NCI-H524 (cell line): ENCODE data around the gene GPAM.
"Not testable (repeated sequence)": the region's sequence is repeated elsewhere in the genome, so short reads cannot be mapped to it uniquely, and the experiment has no call there.

Experiments
- DNase-seq, 2 experiments: peaks; one replicate each; lab custom pipeline; 2025; lab: John Stamatoyannopoulos, UW

The GPAM gene

DNA sequence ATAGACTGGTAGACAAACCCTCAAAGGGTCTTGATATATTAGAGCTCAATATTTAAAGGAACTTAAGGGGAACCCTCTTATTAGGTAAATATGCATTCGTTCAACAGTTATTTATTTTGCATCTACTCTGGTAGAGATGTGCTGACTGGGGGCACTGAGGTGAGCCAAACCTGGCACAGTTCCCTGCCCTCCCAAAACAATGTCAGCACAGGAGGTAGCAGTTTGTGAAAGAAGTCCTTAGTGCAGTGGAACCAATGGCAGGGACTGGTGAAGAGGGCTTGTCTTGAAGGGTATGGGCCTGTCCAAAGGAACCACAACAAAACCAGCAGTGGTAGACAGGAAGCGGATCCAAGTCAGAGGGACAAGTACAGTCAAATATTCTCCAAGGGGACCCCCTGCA, 32.6 kb upstream of the GPAM start:
- DNase-seq: no peak

DNA sequence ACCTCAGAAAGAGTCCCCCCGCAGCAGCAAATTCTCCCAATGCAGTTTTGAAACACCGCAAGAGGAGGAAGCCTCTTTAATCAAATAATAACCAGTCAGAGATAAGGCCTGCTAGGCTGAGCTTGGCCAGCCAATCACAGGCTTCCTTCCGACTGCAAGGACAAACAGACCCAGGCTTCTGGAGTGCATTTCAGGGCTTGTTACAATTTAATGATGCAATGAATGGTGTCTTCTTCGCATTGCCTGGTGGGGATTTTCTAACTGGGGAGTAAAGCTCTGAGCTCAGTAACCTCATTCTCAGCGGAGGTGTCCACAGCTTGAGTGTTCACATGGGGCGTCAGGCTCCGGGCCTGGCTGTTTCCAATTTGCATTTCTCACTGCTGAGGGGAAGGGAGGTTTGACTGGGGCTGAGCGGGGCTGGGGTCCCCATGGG, 31.8 kb upstream of the GPAM start:
- DNase-seq: no peak

DNA sequence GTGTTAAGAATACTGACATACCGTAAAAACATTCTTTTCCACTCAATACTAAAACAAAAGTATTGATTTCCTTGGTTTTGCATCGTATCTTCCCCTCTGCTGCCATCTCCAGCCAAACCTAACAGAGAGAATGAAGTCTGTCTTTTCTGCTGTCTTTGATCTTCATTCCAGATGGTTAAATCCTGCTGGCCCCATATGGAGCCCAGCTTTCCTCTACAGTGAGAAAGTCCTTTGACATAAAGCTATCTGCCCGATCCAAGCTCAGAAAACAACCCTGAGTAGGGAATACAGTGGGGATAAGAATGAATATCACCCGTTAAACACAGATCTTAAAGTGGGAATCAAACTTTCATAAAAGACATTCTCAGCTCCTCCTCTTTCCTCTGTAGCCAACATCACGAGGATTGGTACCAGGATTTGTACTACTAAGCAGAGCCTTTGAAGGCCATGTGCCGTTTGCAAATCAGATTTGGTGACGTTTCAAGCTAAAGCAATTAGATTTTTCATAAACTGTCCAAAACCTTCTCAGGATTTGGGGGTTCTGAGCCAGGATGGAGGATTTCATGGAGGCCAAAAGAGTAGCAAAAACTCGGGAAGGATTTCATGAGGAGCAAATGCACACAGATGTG, 30.8 kb upstream of the GPAM start:
- DNase-seq: no peak

DNA sequence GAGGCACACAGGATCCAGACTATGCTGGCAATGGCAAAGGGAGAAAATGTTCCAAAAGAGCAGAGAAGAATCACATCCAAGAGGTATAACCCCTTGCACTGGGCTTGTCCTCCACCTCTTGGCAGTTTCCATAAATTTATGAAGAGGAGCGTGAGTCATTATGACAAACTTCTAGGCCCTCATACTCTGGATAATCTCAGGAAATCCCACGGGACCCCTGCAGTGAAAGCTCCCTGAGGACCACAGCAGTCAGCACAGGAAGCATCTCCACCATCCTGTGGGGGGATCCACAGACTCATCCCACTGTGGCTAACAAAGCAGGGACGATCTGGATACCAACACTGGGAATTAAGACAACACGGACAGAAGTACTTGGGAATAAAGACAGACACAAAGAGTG, 30.3 kb upstream of the GPAM start:
- DNase-seq: no peak

DNA sequence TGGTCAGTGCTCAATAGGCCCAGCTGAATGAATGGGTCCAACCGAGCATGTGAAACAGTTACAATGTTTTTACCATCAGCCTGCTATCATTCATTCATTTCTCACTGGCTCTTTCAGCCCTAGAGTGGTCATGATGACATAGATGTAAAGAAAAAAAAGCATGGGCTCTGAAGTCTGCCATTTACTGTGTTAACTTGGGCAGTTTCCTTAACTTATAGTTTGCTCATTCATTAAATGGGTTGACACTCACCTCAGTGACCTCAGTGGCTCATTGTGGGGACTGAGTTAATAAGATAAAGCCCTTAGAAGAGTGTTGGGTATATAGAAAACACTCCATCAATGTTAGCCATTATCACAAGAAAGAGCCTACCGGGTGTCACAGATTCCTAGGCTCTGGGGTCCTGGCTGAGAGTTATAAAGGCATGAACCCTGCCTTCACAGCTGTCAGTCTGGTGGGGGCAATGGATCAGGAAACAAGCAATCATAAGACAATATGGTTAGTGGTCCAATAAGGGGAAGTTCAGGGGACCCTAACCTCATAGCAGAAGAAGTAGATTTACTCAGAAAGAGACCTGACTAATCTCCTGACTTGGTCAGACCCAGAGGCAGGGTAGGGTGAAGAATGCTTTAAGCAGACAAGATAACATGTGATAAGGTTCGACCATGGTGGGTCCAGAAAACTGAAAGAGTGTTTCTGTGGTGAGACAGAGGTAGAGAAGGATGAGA, 29.7 kb upstream of the GPAM start:
- DNase-seq: no peak

DNA sequence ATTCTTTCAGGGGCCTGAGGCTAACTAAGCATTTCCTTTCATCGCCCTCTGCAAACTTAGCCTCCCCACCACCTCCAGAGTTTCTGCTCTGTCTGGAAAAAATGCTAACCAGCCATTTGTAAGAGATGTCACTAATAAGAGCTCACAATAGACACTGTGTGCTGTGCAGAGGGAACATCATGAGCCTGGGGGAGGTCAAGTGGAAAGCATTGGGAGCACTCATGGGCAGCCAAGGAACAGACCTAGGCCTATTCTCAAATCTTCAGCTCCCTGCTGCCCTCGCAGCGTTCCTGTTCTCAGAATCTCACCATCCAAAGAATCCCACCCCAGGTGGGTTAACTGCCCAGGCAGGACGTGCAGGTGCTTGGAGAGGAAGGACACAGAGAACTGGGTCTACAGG, 27.1 kb upstream of the GPAM start:
- no peak for DNase-seq

DNA sequence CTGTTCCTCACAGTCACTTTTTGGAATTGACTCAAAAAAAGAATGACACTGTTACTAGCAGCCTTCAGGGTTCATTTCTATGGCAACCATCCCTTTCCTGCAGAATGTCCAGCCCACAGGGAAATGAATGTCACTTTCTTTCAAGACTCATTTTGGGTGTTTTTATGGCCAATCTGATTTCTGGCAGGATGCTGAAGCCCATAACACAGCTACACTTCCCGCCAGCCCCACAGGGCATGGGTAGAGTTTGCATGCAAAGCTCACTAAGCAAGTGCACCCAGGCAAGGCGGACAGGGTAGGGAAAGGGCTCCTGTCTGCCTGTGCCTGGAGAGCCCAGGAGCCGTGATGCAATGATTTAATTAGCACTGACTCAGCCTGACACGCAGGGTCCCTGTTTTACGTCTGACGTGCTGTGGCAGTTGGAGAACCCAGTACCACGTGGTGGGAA, 26.1 kb upstream of the GPAM start:
- DNase-seq: no peak

DNA sequence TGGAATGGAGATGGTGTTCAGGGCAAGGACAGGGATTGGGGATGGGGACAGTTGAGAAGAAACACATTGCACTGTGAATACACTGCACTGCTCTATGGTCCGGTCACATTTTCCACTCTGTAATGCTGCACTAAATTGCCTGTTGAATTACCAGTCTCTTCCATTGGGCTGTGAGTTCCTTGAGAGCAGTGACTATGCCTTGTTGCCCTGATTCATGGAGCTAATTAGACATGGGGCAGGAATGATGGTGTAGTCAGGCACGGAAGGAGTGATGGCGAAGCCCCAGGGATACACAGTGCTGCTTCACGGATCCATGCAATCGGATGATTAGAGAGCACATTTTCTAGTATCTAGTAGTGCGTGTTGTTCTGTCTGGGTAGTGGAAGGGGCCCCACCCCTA, 25.4 kb upstream of the GPAM start:
- no peak for DNase-seq

DNA sequence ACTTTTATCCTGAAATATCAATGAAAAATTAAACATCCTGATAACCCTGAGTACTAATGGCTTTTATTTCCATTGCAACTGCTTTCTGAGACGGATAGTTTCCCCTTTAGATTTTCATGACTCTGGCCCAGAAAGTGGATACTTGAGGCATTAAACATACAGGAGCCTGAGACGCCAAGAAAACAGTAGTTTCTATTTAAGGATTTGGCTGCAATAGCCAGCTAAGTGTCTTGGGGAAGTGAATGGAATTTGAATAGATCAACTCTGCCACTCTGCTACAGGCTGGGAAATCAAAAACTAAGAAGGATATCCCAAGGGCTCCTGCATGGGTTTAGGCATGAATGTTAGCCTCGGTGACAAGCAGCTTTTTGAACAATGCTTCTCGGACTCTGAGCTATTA, 24.7 kb upstream of the GPAM start:
- no peak for DNase-seq

DNA sequence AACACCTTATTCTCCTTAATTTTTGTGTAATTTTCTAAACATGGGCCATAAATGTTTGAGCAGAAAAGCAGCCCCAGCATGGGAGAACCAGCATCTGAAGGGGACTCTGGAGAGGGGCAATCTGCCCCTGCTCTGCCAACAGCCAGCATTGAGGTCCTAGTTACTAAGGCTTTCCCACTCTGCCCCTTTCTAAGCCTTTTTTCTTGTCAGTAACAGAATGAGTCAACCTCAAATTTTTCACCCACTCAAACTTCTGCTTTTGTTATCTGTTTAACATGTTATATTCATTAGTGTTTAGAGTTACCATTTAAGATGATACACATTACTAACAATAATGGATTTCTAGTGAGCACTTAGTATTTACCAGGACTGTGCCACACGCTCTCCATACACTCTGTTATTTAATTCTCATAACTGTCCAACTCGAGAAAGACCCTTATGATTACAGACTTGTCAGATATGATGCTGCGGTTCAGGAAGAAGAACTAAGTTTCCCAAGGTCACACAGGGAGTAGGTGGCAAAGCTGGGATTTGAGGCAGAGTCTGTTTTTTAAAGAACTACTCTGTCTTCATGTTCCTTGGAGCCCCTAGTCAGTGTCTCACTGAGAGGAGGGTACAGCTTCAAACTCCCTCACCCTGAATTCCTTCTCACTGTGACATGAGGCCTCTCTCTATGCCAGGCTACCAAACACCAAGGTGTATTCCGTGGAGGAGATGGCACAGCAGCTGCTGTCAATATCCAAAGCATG, 19.9 kb upstream of the GPAM start:
- DNase-seq: no peak

DNA sequence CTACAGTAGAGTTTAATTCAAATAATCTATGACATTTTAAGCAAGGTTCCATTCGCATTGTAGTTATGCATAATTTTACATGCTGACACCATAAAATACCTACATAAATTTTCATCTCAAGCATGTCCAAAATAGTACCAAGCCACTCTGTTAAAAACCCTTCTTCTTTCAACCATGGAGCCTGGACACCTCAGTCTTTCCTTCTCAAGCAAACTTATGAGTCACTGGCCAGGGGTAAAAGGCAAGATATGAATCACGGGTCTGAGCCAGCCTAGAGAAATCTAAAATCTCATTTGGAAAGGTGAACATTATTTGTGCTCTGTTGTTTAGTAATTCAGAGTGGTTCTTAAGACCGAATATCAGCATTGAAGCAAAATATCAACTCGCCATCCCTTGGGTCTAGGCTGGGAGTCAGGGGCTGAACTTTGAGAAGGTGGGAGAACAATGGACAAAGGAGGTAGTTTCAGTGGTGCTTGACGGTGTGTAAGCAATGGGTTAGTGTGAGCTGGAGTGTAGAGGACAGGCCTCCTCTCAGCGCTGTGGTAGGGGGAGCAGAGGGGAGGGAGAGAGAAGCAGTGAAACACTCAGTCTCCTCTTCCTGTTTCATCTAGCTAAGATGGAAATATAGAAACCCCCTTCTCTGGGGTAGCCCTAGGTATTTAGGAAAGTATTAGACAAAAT, 19.1 kb upstream of the GPAM start:
- DNase-seq: no peak

DNA sequence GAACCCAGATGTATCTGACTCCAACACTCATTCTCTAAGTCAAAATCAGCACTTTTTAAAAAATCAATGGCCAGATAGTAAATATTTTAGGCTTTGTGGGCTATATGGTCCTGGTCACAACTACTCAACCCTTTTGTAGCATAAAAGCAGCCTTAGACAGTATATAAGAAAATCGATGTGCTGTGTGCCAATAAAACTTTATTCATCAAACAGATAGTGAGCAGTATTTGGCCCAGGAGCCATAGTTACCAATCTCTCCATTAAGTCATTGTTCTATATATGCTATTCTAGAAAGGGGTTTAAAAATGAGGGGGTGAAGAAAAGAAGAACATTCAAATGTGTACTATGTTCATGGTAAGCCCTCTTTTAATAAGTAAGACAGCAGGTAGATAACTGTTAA, 18.5 kb upstream of the GPAM start:
- DNase-seq: no peak

DNA sequence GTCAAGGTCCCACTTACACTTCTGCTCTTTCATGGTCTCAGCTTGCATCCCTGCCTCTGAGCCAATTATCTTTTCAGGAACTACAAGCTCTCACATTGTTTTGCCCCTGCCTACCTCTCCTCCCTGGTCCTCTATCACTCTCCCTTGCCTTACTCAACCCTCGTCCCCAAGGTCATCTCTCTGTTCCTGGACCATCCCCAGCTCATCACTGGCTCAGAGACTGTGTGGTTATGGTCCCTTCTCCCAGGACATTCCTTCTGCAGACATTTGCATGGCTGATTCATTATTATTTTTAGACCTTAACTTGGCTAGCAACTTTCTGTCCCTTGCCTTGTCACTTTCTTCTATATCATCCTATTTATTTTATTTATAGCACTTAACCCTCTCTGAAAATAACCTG, 17.8 kb upstream of the GPAM start:
- DNase-seq: no peak

DNA sequence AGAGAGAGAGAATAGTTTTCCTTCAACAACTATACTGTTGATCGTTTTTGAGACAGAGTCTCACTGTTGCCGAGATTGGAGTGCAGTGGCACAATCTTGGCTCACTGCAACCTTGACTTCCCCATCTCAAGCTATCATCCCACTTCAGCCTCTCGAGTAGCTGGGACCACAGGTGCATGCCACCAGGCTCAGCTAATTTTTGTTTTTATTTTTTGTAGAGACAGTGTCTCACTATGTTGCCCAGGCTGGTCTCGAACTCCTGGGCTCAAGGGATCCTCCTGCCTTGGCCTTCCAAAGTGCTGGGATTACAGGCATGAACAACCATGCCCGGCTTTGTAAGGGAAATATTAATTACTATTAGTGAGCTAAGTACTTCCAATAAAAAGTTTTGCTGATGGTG, 16.7 kb upstream of the GPAM start:
- not testable (repeated sequence) for DNase-seq

DNA sequence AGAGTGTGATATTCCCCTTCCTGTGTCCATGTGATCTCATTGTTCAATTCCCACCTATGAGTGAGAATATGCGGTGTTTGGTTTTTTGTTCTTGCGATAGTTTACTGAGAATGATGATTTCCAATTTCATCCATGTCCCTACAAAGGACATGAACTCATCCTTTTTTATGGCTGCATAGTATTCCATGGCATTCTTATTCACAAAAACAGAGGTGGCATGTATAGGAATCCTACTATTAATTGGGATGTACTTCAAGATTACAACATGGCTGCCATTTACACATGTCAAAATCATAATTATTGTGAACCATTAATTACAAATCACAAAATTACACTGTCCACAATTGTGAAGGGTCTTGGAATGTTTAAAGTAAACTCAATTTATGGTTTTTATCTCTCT, 14.1 kb upstream of the GPAM start:
- DNase-seq: not testable (repeated sequence)

DNA sequence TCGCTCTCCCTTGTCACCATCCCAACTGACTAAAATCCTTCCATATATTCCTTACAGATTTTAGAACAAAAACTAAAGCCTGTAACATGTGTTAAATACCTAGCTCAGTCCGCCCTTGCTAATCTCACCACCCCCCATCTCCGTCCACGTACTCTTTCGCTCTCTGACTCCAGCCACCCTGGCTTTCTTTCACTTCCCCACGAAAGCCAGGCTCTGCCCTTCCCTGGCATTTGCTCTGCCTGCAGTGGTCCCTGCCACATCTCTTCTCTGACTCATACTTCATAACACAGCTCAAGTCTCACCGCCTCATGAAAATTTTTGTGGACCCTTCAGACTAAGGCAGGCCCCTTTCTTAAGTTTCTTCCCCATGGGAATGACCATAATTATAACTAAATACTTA, 11.7 kb upstream of the GPAM start:
- no peak for DNase-seq

DNA sequence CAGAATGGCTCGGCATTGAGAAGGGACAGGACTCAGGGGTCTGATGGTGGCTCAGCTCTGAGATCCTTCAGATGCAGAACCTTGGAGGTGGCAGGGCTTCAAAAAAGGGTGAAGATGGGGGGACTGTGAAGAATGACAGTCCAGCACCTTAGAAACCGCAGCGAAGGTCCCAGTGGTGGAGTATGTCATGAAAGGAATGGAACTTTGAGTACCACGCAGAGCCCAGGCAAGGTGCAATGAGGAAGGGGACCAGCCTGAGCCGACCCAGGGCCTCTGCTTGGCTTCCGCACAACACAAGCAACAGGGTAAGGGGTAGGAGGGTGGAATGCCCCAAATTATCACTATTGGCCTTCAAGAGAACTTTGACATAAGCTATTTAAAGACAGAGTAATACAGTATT, 8.2 kb upstream of the GPAM start:
- DNase-seq: no peak

DNA sequence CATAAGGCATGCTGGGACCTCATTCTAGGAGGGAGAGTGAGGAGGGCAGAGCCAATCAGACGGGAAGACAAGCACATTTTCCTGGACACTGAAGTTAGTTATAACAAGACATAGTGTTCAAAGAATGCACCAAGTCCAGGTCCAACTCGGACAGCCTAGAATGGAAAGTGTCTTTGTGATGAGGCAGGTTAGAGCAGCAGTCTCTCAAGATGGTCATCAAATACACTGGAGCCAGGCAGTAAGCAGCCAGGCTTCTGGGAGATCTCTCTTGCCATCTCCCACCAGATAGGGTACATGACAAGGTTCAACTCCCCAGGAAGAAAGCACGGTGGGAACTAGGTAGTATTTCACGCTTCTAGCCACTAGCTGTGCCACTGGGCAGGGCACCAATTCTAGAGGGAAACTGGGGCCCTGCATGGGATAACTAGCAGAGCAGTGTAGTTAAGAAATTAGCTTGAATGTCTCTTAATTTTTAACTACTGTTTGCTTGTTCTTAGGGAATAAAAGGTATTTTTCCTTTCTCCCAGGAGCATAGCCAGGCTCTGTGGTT, 7.6 kb upstream of the GPAM start:
- no peak for DNase-seq

DNA sequence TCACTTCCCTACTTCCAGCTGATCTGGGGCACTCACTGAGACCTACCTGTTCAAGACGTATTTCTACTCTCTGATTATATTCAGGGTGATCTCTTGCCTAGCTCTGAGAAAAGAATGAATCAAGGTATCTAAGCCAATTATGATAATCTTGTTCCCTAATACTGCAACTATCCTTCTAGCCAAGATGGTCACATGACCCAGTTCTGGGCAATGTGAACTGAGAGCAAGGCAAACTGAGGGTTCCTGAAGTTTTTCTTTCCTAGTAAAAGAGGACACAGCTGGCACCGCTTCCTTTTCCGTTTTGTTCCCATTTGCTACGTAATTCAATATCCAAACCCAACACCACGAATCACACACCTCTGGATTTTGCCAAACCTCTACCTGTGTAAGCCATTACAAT, 5.9 kb upstream of the GPAM start:
- no peak for DNase-seq

DNA sequence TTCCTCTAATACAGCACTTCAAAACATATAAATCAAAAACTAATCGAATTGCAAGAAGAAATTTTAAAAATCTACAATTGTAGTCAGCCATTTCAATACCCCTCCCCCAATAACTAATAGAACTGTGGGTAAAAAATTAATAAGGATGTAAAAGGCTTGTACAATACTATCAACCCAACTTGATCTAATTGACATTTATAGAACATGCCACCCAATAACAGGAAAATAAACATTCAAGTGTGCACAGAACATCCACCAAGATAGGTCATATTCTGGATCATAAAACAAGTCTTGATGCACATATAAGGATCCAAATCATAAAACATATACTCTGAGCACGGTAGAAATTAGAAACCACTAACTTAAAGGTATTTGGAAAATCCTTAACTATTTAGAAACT, 4.0 kb upstream of the GPAM start:
- no peak for DNase-seq

DNA sequence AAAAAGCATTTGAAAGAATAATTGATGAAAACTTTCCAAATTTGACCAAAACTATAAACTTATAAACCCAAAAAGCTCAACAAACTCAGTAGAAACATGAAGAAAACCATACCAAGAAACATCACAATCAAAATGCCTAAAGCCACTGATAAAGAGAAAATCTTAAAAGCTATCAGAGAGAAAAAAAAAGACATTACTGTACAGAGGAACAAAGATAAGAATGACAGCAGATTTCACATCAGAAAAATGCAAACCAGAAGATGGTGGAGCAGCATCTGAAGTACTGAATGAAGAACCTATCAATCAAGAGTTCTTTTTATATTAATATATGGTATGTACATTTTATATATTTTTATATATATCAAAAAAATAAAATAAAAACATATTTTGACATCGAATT, 2.4 kb upstream of the GPAM start:
- DNase-seq: no peak

DNA sequence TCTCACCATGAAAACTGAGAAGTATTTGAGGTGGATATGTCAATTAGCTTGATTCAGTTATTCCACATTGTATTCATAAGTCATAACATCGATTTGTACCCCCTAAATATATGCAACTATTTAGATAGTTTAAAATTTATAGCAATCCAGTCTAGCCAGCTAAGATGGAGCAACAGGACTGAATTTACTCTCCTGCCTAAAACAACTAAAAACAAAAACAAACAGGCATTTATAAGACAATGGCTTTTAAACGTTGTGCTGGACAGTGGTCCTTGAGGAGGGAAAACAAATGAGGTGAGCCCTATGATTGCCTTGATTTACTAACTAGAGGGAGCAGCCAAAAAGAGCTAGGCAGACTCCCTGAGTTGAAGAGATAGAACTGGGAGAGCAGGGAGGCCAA, 814 bp upstream of the GPAM start:
- no peak for DNase-seq

DNA sequence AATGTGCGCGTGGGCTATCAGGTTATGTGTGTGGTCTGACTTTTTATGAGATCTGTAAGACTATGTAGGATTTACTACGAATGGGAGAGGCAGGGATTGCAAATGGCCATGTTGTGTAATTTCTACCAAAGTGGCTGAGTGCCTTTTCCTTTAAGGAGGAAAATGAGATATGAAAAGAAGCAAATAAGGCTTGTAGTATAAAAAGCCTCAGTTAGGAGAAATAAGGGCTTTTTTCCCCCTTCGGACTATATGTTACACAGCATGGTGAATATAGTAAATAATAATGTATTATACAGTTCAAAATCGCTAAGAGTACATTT, 447 bp upstream of the GPAM start:
- no peak for DNase-seq
